ENCODE measurements around the gene CYTH3. TPM values are rescaled to one million over a fixed set of nuclear protein-coding genes. Genes with fewer than 3 reads are reported as not detected.

Gene CYTH3
- total and polyA plus RNA-seq, 8 donors, result 3.4 to 12.5 (median 4.5) TPM

DNA sequence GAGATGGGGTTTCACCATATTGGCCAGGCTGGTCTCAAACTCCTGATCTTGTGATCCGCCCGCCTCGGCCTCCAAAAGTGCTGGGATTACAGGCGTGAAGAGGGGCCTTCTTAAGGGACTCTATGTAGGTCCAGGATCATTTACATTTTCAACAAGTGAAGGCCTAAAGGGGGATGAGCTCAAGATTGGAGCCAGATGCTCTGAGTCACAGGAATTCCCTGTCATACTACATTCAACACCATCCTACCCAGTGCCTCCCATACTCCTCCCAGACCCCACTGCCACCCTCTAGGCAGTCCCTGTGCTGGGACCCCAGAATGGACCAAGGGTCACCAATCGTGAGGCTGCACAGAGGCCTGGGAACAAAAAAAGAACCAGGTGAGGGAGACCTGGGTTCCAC, 29.9 kb downstream of the CYTH3 start:
- intact Hi-C loops (cut with DNase I), result no loop called here
- no peak for ATAC-seq
- no peak for FAIRE-seq

GRCh38 chr7:6241607-6241973, 30.8 kb downstream of the CYTH3 start:
- no peak for DNase-seq
- FAIRE-seq, result no peak
- H3K36me3 ChIP-seq, result no peaks in the 10 kb centered on the region
- H3K4me3 ChIP-seq, result no peak overlapping the region
- ATAC-seq, result no peak
- H3K9me3 ChIP-seq, result no peaks in the 10 kb centered on the region
- WGBS, 2 donors, result 97 to 98% methylated on average over 4 of the region's 4 CpGs
- intact Hi-C loops (cut with DNase I), result no loop called here
- no peaks in the 10 kb centered on the region for H3K27me3 ChIP-seq
- peaks cover 0 to 6% (median 4%) of the 10 kb centered on the region in 3 donors for H3K4me1 ChIP-seq
- TF ChIP-seq CTCF (IDR thresholded peaks at IDR 0.05), result no peak
- no peak overlapping the region for H3K27ac ChIP-seq

More for the DNA sequence above, 29.9 kb downstream of the CYTH3 start:
- no peaks in the 10 kb centered on the region for H3K9me3 ChIP-seq
- TF ChIP-seq CTCF (IDR thresholded peaks at IDR 0.05), result no peak
- no peak for DNase-seq
- H3K27me3 ChIP-seq, result no peaks in the 10 kb centered on the region
- WGBS, 2 donors, result 90 to 92% methylated on average over 3 to 5 of the region's 5 CpGs
- peaks cover 0 to 7% (median 6%) of the 10 kb centered on the region in 3 donors for H3K4me1 ChIP-seq
- no peaks in the 10 kb centered on the region for H3K36me3 ChIP-seq
- H3K27ac ChIP-seq, result no peak overlapping the region
- no peak overlapping the region for H3K4me3 ChIP-seq

DNA sequence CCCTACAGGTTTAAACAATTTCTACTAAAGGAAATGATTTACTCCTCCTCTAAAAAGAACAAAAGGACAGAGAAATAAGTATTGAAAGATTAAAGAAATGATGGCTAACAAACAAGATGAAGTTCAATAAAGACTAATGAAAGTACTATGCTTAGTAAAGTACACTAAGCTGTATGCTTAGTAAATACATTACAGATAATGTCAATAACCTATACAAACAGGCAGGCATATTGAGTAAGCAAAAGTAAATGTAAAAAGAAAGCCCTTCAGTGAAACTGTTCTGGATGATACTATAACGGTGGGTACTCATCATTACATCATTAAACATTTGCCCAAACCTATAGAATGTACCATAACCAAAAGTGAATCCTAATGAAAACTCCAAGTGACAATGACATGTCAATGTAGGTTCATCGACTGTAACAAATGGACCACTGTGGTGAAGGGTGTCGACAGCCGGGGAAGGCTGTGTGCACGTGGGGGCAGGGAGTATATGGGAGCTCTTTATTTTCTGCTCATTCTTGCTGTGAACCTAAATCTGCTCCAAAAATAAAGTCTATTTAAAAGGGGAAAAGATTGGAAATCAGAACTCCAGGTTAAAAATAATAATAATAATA, 34.0 kb downstream of the CYTH3 start:
- FAIRE-seq, result no peak
- intact Hi-C loops (cut with DNase I), result no loop called here
- no peak overlapping the region for H3K27ac ChIP-seq
- H3K9me3 ChIP-seq, result no peaks in the 10 kb centered on the region
- ATAC-seq, result no peak
- 81 to 84% methylated on average over 5 of the region's 5 CpGs for WGBS, 2 donors
- TF ChIP-seq CTCF (IDR thresholded peaks at IDR 0.05), result no peak
- H3K4me1 ChIP-seq, result peaks cover 0 to 3% (median 0%) of the 10 kb centered on the region in 3 donors
- DNase-seq, result no peak
- H3K27me3 ChIP-seq, result no peaks in the 10 kb centered on the region
- no peak overlapping the region for H3K4me3 ChIP-seq
- no peaks in the 10 kb centered on the region for H3K36me3 ChIP-seq

- TF ChIP-seq CTCF (IDR thresholded peaks at IDR 0.05), result no peak
- H3K27me3 ChIP-seq, result no peaks in the 10 kb centered on the region
- H3K4me1 ChIP-seq, result peaks cover 0 to 3% (median 0%) of the 10 kb centered on the region in 3 donors
- DNase-seq (no peak), ATAC-seq (no peak), FAIRE-seq (no peak)
- no peak overlapping the region for H3K4me3 ChIP-seq
- no peaks in the 10 kb centered on the region for H3K36me3 ChIP-seq
- 70 to 75% methylated on average over 3 of the region's 3 CpGs for WGBS, 2 donors
- H3K27ac ChIP-seq, result no peak overlapping the region
- intact Hi-C loops (cut with DNase I), result no loop called here
- no peaks in the 10 kb centered on the region for H3K9me3 ChIP-seq
Observed at GRCh38 chr7:6237730-6238129, 34.7 kb downstream of the CYTH3 start.

DNA sequence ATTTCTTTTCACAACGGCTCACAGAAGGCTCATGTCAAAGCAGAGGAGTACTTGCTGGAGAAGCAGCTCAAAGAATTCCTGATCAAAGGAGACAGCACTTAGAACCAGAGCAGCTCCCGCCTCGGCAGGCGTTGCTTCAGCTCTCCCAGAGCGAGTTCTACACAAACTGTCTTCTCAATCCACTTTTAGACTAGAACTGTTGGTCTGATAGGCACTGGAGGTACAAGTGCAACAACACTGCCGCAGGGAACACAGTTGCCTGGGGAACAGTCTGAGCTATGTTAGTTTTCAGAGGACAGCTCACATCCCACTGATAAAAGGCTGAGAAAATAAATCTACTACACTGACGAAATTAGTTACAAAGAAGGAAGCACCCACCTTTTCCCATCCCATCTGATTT, 35.4 kb downstream of the CYTH3 start:
- intact Hi-C loops (cut with DNase I), result no loop called here
- ATAC-seq (no peak), DNase-seq (no peak), FAIRE-seq (no peak)
- no peak overlapping the region for H3K4me3 ChIP-seq
- H3K36me3 ChIP-seq, result no peaks in the 10 kb centered on the region
- H3K27ac ChIP-seq, result no peak overlapping the region
- 87 to 96% methylated on average over 7 of the region's 7 CpGs for WGBS, 2 donors
- no peaks in the 10 kb centered on the region for H3K27me3 ChIP-seq
- peaks cover 0 to 3% (median 0%) of the 10 kb centered on the region in 3 donors for H3K4me1 ChIP-seq
- no peaks in the 10 kb centered on the region for H3K9me3 ChIP-seq
- TF ChIP-seq CTCF (IDR thresholded peaks at IDR 0.05), result no peak
